ENCODE measurements around the gene TOX3. TPM values are rescaled to one million over a fixed set of nuclear protein-coding genes. Genes with fewer than 3 reads are reported as not detected.

The TOX3 gene
- polyA plus RNA-seq, 1 of the 3 experiments (the other 2 are of a cell fraction), result not detected

GRCh38 chr16:52476111-52476510 lies 70.8 kb downstream of the TOX3 start:
- Histone ChIP-seq H2AFZ (ENCODE audit: low read depth) (no peak overlapping the region), H3K9ac (no peak overlapping the region), H4K20me1 (ENCODE audit: insufficient read depth) (no peaks in the 10 kb centered on the region), H3K4me1 (ENCODE audit: control insufficient read depth in 1 of 2, insufficient read depth in 2 of 2, low read depth in 1 of 2, low read length in 1 of 2) (no peaks in the 10 kb centered on the region), H3K27ac (ENCODE audit: low read depth in 2 of 2, low read length in 1 of 2) (no peak overlapping the region), H3K36me3 (replicated peaks in 1 of 2; ENCODE audit: control insufficient read depth in 1 of 2, insufficient read depth in 2 of 2, low read length in 1 of 2) (no peaks in the 10 kb centered on the region), H3F3A (replicated peaks; ENCODE audit: insufficient read depth) (no peaks in the 10 kb centered on the region), H3K9me3 (no peaks in the 10 kb centered on the region), H3K4me3 (ENCODE audit: low read depth in 2 of 2, low read length in 1 of 2) (no peak overlapping the region), H3K79me2 (ENCODE audit: insufficient read depth) (no peaks in the 10 kb centered on the region), H3K9me2 (no peaks in the 10 kb centered on the region), H3K27me3 (ENCODE audit: insufficient read depth) (no peaks in the 10 kb centered on the region), H3K4me2 (no peak overlapping the region)
- TF ChIP-seq RAD21 (IDR thresholded peaks at IDR 0.05; ENCODE audit: low read length) (no peak), TAF1 (IDR thresholded peaks at IDR 0.05; ENCODE audit: borderline replicate concordance, low read depth, low read length) (no peak), RXRA (IDR thresholded peaks at IDR 0.05; ENCODE audit: borderline replicate concordance, low read depth) (no peak)
- no peak for DNase-seq
- 21% methylated on average over 2 of the region's 2 CpGs for WGBS (ENCODE audit: low lambda C conversion rate)
- POLR2A ChIA-PET, result no interaction called here
- CTCF ChIA-PET, result no interaction called here

GRCh38 chr16:52474679-52475078 lies 72.3 kb downstream of the TOX3 start:
- H3K79me2 ChIP-seq (ENCODE audit: insufficient read depth), result no peaks in the 10 kb centered on the region
- H3K9me2 ChIP-seq, result no peaks in the 10 kb centered on the region
- H2AFZ ChIP-seq (ENCODE audit: low read depth), result no peak overlapping the region
- no peaks in the 10 kb centered on the region for H3F3A ChIP-seq (replicated peaks; ENCODE audit: insufficient read depth)
- H3K36me3 ChIP-seq (replicated peaks in 1 of 2; ENCODE audit: control insufficient read depth in 1 of 2, insufficient read depth in 2 of 2, low read length in 1 of 2), result no peaks in the 10 kb centered on the region
- H3K4me2 ChIP-seq, result no peak overlapping the region
- TF ChIP-seq, protein P1, sequence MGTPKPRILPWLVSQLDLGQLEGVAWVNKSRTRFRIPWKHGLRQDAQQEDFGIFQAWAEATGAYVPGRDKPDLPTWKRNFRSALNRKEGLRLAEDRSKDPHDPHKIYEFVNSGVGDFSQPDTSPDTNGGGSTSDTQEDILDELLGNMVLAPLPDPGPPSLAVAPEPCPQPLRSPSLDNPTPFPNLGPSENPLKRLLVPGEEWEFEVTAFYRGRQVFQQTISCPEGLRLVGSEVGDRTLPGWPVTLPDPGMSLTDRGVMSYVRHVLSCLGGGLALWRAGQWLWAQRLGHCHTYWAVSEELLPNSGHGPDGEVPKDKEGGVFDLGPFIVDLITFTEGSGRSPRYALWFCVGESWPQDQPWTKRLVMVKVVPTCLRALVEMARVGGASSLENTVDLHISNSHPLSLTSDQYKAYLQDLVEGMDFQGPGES (IDR thresholded peaks at IDR 0.05; ENCODE audit: low read depth, low read length), result no peak
- no peak for TF ChIP-seq SIN3A (IDR thresholded peaks at IDR 0.05; ENCODE audit: borderline replicate concordance, low read depth, low read length)
- TF ChIP-seq CHD2 (IDR thresholded peaks at IDR 0.05; ENCODE audit: low read length, partially characterized antibody), result no peak
- no peak for TF ChIP-seq MEF2A (IDR thresholded peaks at IDR 0.05; ENCODE audit: borderline replicate concordance, low read depth)
- no peak for TF ChIP-seq POLR2AphosphoS5 (IDR thresholded peaks at IDR 0.05; ENCODE audit: low read depth, low read length)
- no peak for TF ChIP-seq RCOR1 (IDR thresholded peaks at IDR 0.05; ENCODE audit: low read length)
- no peak for TF ChIP-seq RFX5 (IDR thresholded peaks at IDR 0.05; ENCODE audit: low read length)
- TF ChIP-seq, protein P2, sequence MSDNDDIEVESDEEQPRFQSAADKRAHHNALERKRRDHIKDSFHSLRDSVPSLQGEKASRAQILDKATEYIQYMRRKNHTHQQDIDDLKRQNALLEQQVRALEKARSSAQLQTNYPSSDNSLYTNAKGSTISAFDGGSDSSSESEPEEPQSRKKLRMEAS (IDR thresholded peaks at IDR 0.05; ENCODE audit: low read depth), result no peak
- no peak overlapping the region for H3K9ac ChIP-seq
- H3K27me3 ChIP-seq (ENCODE audit: insufficient read depth), result no peaks in the 10 kb centered on the region
- ChIA-PET POLR2A (no interaction called here), CTCF (interaction anchor here (0.7 kb wide), 1 partner anchor 392 kb away, joined by 3 read pairs; no protein-coding TSS in a partner anchor)
- H3K27ac ChIP-seq (ENCODE audit: low read depth in 2 of 2, low read length in 1 of 2), result no peak overlapping the region
- no peaks in the 10 kb centered on the region for H4K20me1 ChIP-seq (ENCODE audit: insufficient read depth)
- H3K4me3 ChIP-seq (ENCODE audit: low read depth in 2 of 2, low read length in 1 of 2), result no peak overlapping the region
- H3K9me3 ChIP-seq, result no peaks in the 10 kb centered on the region
- WGBS (ENCODE audit: low lambda C conversion rate), result 26% methylated on average over 4 of the region's 4 CpGs
- no peaks in the 10 kb centered on the region for H3K4me1 ChIP-seq (ENCODE audit: control insufficient read depth in 1 of 2, insufficient read depth in 2 of 2, low read depth in 1 of 2, low read length in 1 of 2)
- DNase-seq, result no peak

GRCh38 chr16:52473096-52473495 lies 73.8 kb downstream of the TOX3 start:
- Histone ChIP-seq H3K9me2 (no peaks in the 10 kb centered on the region), H3F3A (replicated peaks; ENCODE audit: insufficient read depth) (no peaks in the 10 kb centered on the region), H3K4me1 (ENCODE audit: control insufficient read depth in 1 of 2, insufficient read depth in 2 of 2, low read depth in 1 of 2, low read length in 1 of 2) (no peaks in the 10 kb centered on the region), H3K9ac (no peak overlapping the region), H3K27me3 (ENCODE audit: insufficient read depth) (no peaks in the 10 kb centered on the region), H3K4me2 (no peak overlapping the region), H3K27ac (ENCODE audit: low read depth in 2 of 2, low read length in 1 of 2) (no peak overlapping the region), H2AFZ (ENCODE audit: low read depth) (no peak overlapping the region), H3K36me3 (replicated peaks in 1 of 2; ENCODE audit: control insufficient read depth in 1 of 2, insufficient read depth in 2 of 2, low read length in 1 of 2) (no peaks in the 10 kb centered on the region), H3K9me3 (no peaks in the 10 kb centered on the region), H4K20me1 (ENCODE audit: insufficient read depth) (no peaks in the 10 kb centered on the region), H3K79me2 (ENCODE audit: insufficient read depth) (no peaks in the 10 kb centered on the region), H3K4me3 (ENCODE audit: low read depth in 2 of 2, low read length in 1 of 2) (no peak overlapping the region)
- no peak for DNase-seq
- CTCF ChIA-PET, result no interaction called here
- WGBS (ENCODE audit: low lambda C conversion rate), result 51% methylated on average over 5 of the region's 5 CpGs
- TF ChIP-seq GABPA (IDR thresholded peaks at IDR 0.05; ENCODE audit: low read depth), result no peak
- TF ChIP-seq, protein P3, sequence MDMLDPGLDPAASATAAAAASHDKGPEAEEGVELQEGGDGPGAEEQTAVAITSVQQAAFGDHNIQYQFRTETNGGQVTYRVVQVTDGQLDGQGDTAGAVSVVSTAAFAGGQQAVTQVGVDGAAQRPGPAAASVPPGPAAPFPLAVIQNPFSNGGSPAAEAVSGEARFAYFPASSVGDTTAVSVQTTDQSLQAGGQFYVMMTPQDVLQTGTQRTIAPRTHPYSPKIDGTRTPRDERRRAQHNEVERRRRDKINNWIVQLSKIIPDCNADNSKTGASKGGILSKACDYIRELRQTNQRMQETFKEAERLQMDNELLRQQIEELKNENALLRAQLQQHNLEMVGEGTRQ (IDR thresholded peaks at IDR 0.05; ENCODE audit: borderline replicate concordance, low read depth, low read length), result no peak
- POLR2A ChIA-PET, result no interaction called here
